ENCODE results near the gene GRK6.
"Not testable (repeated sequence)": the region's sequence is repeated elsewhere in the genome, so short reads cannot be mapped to it uniquely, and the experiment has no call there.

The GRK6 gene

GRCh38 chr5:177399997-177400868, 26.2 kb upstream of the GRK6 start, which contains the start of gene PFN3:
Gene PFN3, minus strand, starts transcription at chr5:177400661. Its CDS starts 85 bp downstream, at chr5:177400576.
- no peak for DNase-seq

DNA sequence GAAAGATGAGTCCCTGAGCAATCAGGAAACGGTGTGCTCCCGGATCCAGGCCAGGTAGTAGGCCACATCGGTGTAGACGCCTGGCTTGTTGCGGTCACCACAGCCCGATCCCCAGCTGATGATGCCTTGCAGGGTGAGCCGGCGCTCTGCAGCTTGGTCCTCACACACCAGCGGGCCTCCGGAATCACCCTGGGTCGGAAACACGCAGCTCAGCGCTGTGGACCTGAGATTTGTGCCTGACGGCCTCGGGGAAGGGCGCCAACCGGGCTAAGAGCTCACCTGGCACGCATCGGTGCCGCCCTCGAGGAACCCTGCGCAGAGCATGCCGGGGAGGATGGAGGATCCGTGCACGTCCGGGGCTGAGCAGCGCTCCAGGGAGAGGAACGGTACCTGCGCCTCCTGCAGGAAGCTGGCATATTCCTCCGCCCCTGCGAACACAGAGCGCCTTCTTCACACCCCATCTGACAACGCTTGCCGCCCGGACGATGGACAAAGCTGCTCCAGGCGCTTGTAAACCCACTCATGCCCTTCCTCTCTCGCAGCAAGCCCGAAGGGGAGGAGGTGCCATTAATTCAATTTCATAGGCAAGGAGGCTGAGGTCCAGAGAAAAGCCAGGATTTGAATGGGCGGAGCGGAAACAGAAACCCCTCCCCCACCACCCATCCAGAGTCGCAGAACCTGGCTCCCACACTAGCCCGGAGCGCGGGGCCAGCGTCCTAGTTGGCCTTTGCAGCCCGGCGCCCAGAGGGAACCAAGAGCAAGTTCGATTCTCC, 24.0 kb upstream of the GRK6 start:
- DNase-seq, result peak; percentile 37 to 75 (median 53)

GRCh38 chr5:177403102-177403791, 23.2 kb upstream of the GRK6 start:
- peak in 4 of 5 experiments; percentile 37 to 75 (median 62) for DNase-seq

DNA sequence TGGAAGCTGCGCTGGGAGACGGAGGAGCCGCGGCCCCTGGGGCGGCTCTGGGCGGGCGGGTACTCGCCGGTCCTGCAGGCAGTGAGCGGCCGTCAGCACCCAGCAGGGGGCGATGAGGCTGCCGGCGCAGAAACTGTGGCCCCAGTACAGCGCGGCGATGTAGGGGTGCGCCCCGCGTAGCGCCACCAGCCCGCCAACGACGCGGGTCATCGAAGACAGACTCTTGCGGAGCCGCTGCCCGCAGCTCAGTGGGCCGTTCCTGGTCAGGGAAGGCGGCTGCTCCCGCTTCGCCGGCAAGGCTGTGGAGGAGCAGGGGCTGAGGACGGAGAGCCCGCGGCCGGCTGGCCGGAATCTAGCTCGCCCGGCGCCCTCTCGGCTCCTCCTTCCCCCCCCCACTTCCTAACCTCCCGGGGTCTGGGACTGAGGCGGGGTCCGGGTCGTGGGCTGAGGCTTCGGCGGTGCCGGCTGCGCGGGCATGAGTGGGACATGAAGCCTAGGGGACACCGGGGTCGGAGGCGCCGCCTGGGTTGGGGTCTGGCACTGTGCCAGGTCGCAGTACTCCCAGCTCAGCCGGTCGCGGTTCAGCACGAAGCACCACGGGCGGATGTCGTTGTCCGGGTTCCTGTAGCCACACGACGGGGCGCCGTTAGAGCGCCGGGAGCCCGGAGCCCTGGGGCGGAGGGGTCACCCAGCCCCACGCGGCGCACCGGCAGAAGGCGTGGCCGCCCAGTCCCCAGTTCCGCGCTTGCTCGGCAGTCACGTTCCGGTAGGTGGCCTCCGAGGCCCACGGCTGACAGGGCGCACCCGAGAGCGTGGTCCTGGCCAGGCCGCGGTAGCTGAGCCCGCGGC, 22.5 kb upstream of the GRK6 start:
- DNase-seq, result peak; percentile 63 to 90 (median 79)

DNA sequence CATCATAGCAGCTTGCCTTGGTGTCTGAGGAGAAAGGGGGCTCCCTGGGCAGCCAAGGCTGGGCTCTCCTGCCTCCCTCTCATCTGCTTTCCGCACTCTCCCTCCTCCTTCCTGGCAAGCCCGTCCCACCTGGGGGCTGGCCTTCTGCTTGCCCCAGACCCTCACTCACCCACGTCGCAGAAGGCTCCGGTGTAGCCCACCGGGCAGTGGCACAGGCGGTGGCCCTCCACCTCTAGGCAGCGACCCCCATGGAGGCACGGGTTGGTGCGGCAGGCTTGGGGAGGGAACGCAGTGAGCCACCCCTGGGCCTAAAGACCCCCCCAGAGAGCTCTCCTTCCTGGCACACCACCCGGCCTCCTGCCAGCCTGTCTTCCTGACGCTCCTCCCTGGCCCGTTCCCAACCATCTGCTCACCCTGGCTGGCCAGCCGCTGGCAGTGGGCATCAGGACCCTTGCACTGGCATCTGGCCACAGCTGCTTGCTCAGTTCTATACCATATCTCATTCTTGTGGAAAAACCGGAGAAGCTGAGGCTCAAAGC, 21.8 kb upstream of the GRK6 start:
- DNase-seq, result no peak

GRCh38 chr5:177405312-177405711, 21.2 kb upstream of the GRK6 start:
- no peak for DNase-seq

DNA sequence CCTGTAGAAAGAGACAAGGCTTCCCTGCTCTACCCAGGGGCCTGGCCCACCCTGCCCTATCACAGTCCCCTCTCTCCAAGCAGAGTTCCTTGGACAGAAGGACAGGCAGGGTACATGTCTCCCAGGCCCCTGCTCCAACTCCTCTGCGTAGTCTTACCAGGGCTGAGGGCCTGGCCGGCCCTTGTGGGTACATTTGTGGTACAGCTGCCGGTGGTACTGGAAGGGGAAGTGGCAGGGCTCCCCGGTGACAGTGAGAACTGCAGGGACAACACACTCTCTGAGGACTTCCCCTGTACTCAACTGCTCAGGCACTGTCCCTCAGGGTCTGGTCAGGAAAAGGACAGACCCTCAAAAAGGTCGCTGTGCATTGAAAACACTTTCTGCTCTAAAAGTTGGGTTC, 20.7 kb upstream of the GRK6 start:
- DNase-seq, result no peak

GRCh38 chr5:177409043-177409801, 17.3 kb upstream of the GRK6 start, which contains the start of gene F12:
Gene F12, minus strand, starts transcription at chr5:177409564. Its CDS starts 37 bp downstream, at chr5:177409527.
- no peak for DNase-seq

DNA sequence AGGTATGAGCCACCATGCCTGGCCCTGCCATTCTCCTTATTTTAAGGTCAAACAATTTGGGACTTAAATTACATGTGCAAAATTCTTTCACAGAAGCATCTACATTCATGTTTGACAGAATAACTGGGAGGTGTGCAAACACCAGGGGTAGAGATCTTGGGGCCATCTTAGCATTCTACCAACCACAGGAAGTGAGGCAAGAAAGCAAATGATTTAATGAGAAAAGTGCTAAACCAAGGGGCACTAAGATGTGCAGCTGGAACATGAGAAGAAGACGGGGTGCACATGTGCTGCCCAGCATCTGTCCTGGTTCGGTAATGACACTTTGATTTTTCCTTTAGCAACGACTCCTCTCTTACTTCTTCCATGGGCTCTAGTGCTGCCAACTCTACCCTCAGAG, 15.9 kb upstream of the GRK6 start:
- peak in 1 of 5 experiments; percentile 58 for DNase-seq

DNA sequence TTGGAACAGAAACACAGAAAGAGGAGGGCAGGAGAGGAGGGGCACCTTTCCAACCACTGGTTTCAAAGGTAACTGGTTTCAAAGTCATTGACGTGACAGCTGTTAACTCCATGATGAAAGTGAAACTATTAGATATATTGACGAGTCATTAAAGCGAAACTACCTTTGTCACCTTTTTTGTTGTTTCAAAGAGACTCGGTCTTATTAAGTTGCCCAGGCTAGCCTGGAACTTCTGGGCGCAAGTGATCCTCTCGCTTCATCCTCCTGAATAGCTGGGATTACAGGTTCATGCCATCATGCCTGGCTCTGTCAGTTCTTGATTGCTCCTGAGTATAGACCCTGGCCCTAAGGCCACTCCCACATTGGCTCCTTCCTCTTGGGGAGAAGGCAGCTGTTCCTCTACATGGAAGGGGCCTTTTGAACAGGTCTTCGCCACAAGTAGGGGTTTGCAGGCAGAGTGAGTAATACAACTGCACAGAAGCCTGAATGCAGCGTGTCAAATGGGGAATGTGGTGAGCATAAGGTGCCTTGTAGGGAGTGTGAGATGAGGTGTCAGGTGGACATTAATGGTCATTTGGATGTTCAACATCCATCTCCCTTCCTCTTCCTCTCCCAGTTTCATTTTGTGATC, 13.8 kb upstream of the GRK6 start:
- peak in 1 of 5 experiments; percentile 74 for DNase-seq

DNA sequence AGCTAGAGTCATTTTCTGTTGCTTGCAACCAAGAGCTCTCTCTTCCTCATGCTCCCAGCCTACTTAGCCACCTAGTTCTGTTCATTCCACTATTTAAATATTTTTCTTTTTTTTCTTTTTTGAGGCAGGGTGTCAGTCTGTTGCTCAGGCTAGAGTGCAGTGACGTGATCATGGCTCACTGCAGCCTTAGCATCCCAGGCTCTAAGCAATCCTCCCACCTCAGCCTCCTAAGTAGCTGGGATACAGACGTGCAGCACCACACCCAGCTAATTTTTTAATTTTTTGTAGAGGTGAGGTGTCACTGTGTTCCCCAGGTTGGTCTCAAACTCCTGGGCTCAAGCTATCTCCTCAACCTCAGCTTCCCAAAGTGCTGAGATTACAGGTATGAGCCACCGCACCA, 12.0 kb upstream of the GRK6 start:
- DNase-seq, result no peak

DNA sequence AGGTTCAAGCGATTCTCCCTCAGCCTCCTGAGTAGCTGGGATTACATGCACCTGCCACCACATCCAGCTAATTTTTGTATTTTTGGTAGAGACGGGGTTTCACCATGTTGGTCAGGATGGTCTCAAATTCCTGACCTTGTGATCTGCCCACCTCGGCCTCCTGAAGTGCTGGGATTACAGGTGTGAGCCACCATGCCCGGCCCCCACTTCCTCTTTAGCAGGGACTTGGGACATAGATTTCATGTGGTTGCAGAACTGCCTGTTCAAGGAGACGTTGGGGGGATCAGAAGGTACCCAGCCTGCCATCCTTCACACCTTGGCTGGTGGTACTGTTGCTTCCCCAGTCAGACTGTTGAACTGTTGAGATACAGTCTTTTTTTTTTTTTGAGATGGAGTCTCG, 9.4 kb upstream of the GRK6 start:
- DNase-seq, result not testable (repeated sequence)

DNA sequence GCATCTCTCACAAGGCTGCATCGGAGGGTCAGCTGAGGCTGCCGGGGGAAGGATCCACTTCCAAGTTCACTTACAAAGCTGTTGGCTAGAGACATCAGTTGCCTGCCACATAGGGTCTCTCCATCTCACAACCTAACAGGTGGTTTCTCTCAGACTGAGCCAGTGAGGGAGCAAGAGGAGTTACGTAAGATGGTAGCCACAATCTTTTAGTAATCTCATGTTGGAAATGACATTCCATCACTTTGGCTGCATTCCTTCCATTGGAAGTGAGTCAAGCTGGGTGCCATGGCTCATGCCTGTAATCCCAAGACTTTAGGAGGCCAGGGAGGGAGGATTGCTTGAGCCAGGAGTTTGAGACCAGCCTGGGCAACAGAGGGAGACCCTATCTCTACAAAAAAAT, 7.4 kb upstream of the GRK6 start:
- DNase-seq, result no peak

DNA sequence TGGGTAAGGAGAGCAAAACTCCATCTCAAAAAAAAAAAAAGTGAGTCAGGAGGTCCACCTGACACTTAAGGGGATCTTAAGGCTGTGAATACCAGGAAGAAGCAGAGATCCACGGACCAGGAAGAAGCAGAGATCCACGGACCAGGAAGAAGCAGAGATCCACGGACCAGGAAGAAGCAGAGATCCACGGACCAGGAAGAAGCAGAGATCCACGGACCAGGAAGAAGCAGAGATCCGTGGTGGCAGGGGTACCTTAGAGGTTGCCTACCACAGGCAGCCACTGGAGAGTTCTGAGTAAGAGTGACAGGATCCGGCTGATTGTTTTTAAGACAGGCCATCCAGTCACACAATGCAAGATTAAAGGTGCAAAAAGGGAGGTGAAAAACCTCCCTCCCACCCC, 6.0 kb upstream of the GRK6 start:
- not testable (repeated sequence) for DNase-seq

GRCh38 chr5:177421062-177421798, 5.2 kb upstream of the GRK6 start:
- no peak for DNase-seq

DNA sequence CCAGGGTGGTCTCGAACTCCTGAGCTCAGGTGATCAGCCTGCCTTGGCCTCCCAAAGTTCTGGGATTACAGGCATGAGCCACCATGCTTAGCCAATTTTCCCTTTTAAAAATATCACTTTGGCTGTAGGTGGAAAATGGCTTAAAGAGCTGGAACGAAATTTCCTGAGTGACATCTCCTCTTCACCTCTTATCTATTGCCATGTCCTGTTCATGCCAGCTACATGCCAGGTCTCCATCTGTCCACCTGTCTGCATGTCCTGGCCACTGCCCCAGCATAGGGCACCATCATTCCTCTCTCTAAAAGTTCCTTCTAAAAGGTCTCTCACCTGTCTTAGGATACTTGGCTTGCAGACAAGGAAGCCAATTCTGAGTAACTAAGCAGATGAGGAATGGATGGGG, 2.8 kb upstream of the GRK6 start:
- DNase-seq, result no peak

GRCh38 chr5:177425196-177425800, 1.2 kb upstream of the GRK6 start:
- DNase-seq, result no peak

- DNase-seq, result peak; percentile 96 to 100 (median 100)
Observed at GRCh38 chr5:177425801-177426565, 493 bp upstream of the GRK6 start.

Measured in T-helper 2 cell (primary cell).